Measurements from ENCODE around the gene AMZ1.

AMZ1 gene

GRCh38 chr7:2708041-2708440, 20.0 kb downstream of the AMZ1 start:
- no peak for DNase-seq
- in situ Hi-C loops (cut with MboI; ENCODE audit: low pct_unique_long_range_greater_than_20kb, low sequenced_read_pairs): no loop called here

GRCh38 chr7:2708547-2709310, 20.7 kb downstream of the AMZ1 start:
- in situ Hi-C loops (cut with MboI; ENCODE audit: low pct_unique_long_range_greater_than_20kb, low sequenced_read_pairs): no loop called here
- no peak for DNase-seq

DNA sequence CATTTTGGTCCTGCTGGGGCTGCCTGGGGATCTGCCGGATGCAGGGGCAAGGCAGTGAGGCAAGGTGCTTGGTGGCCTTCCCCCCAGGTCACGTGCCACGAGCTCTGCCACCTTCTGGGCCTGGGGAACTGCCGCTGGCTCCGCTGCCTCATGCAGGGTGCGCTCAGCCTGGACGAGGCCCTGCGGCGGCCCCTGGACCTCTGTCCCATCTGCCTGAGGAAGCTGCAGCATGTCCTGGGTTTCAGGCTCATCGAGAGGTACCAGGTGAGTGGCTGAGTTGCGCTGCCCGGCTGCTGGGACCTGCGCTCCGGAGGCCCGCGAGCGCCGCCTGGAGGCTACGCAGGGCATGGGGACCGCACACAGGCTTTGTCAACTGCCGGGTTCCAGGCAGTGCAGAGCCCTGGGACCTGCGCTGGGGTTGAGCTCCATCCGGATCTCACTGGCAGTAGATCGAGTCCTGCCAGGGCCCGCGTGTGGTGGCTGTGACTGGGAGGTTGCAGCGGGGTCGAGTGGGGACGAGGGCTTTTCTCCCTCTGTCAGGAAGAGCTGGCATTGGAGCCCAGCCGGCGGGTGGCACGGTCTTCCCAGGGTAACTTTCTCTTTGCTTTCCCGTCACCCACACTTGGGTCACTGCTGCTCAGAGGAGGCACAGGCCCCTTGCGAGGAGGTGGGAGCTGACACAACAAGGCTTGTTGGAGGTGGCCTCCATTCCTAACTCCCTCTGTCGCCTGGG, 21.7 kb downstream of the AMZ1 start:
- peak; percentile 80 for DNase-seq
- in situ Hi-C loops (cut with MboI; ENCODE audit: low pct_unique_long_range_greater_than_20kb, low sequenced_read_pairs): no loop called here

GRCh38 chr7:2710286-2710655, 22.3 kb downstream of the AMZ1 start:
- in situ Hi-C loops (cut with MboI; ENCODE audit: low pct_unique_long_range_greater_than_20kb, low sequenced_read_pairs): no loop called here
- no peak for DNase-seq

DNA sequence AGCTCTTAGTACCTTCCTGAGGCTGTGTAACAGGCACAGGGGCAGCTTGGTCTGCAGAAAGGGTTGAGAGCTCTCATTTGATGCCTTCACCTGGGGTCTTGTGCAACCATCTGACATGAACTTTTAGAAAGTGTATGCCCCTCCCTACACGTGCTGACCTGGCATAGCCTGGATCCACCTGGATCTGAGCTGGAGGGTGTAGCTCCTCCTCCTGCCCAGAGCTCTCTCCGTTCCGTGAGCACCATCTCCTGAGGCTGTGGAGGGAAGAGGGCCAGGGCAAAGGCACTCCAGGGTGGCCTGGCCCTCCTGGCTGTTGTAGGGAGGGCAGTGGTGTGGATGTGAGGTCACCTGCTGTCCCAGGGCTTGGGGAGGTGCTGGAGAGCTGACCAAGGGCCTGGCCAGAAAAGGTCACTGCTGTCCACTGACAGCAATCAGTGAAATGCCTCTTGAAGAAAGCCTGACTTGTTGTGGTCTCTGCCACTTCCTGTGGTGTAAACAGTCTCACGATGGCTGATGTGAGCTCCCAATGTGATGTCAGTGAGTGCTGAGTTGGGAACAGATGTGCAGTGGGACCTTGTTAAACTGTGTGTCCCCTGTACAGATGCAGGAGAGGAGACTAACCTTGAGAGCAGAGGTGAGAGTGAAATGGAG, 23.0 kb downstream of the AMZ1 start:
- peak; percentile 35 for DNase-seq
- in situ Hi-C loops (cut with MboI; ENCODE audit: low pct_unique_long_range_greater_than_20kb, low sequenced_read_pairs): no loop called here

DNA sequence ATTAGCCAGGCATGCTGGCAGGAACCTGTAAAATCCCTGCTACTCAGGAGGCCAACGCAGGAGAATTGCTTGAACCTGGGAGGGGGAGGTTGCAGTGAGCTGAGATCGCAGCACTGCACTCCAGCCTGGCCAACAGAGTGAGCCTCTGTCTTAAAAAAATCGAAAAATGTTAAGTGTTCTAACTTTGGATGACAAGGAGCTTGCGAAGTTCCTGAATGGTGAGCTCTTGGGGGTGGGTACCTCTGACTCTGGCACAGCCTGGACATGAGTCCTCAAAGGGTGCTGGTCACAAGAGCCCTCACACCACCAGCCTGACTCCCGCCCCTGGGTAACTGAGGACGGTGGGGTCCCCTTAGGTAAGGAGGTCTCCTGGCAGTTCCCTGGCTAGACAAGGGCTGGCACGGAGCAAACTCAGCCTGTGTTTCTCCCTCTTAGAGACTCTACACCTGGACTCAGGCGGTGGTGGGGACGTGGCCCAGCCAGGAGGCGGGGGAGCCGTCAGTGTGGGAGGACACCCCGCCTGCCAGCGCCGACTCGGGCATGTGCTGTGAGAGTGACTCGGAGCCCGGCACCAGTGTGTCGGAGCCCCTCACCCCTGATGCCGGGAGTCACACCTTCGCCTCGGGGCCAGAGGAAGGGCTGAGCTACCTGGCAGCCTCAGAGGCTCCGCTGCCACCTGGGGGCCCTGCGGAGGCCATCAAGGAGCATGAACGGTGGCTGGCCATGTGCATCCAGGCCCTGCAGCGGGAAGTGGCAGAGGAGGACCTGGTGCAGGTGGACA, 24.1 kb downstream of the AMZ1 start:
- no peak for DNase-seq
- in situ Hi-C loops (cut with MboI; ENCODE audit: low pct_unique_long_range_greater_than_20kb, low sequenced_read_pairs): no loop called here

- peak; percentile 72 for DNase-seq
- in situ Hi-C loops (cut with MboI; ENCODE audit: low pct_unique_long_range_greater_than_20kb, low sequenced_read_pairs): no loop called here
These were observed 25.4 kb downstream of the AMZ1 start for GRCh38 chr7:2713370-2713769.

DNA sequence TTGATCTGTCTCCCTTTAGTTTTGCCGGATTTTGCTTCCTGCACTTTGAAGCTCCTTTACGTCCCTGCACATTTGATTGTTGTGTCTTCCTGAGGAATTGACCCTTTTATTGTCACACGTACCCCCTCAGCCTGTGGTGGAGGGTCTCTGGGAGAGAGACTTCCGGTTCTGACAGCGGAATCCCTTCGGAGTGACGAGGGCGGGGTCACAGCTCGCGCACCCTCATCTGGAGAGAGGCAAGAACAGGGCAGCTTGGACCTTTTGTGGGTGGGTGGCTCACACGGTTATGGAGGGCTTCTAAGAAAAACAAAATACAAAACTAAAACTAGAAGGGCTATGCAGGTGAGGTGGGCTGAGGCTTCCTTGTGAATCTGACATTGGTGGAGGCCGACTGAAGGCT, 26.0 kb downstream of the AMZ1 start:
- DNase-seq: no peak
- in situ Hi-C loops (cut with MboI; ENCODE audit: low pct_unique_long_range_greater_than_20kb, low sequenced_read_pairs): no loop called here

- in situ Hi-C loops (cut with MboI; ENCODE audit: low pct_unique_long_range_greater_than_20kb, low sequenced_read_pairs): no loop called here
- DNase-seq: no peak
These were observed 26.6 kb downstream of the AMZ1 start for GRCh38 chr7:2714636-2715035.

- peak; percentile 42 for DNase-seq
- in situ Hi-C loops (cut with MboI; ENCODE audit: low pct_unique_long_range_greater_than_20kb, low sequenced_read_pairs): no loop called here
These were observed 27.6 kb downstream of the AMZ1 start for GRCh38 chr7:2715341-2716231.

GRCh38 chr7:2716488-2716887, 28.5 kb downstream of the AMZ1 start:
- DNase-seq: no peak
- in situ Hi-C loops (cut with MboI; ENCODE audit: low pct_unique_long_range_greater_than_20kb, low sequenced_read_pairs): no loop called here

GRCh38 chr7:2716906-2717292, 28.9 kb downstream of the AMZ1 start:
- in situ Hi-C loops (cut with MboI; ENCODE audit: low pct_unique_long_range_greater_than_20kb, low sequenced_read_pairs): no loop called here
- DNase-seq: no peak

GRCh38 chr7:2717293-2718261, 29.6 kb downstream of the AMZ1 start:
- in situ Hi-C loops (cut with MboI; ENCODE audit: low pct_unique_long_range_greater_than_20kb, low sequenced_read_pairs): no loop called here
- DNase-seq: peak; percentile 35

- DNase-seq: no peak
These were observed 30.4 kb downstream of the AMZ1 start for GRCh38 chr7:2718296-2718965.

DNA sequence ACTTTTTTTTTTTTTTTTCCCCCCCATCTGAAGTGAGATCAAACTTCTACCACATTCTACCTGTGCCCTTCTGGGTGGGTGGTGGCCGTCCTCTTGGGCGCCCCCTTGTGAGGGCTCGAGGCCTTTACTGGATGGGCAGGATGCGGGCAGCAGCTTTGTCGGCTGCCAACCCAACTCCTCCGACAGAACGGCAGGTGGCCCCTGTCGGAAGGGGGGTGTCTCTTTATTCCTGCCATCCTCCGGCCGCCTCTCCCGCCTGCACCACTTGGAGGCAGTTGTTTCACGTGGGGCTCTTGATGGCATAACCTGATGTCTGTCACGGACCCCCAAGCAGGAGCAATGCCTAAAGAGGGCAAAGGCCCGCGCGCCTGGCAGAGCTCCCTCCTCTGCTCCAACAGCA, 31.0 kb downstream of the AMZ1 start:
- peak; percentile 40 for DNase-seq
- in situ Hi-C loops (cut with MboI; ENCODE audit: low pct_unique_long_range_greater_than_20kb, low sequenced_read_pairs): no loop called here

More at GRCh38 chr7:2718296-2718965, 30.4 kb downstream of the AMZ1 start:
- in situ Hi-C loops (cut with MboI; ENCODE audit: low pct_unique_long_range_greater_than_20kb, low sequenced_read_pairs): no loop called here

DNA sequence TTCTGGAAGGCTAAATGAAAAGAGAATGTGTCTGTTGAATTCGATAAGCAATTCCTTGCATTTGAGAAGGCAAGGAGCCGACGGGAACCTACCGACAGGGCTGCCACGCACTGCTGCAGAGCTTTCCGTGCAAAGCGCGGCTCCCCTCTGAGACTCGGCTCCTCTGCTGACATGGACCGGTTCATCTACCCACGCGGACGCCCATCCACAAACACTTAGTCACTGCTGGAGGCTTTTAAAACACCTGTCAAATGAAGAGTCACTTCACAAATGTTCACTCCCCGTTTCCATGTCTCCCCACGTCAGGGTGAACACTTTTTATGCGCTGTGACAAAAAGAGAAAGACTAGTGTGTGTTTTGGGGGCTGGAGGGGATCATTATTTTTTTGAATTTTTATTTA, 32.0 kb downstream of the AMZ1 start:
- DNase-seq: no peak
- in situ Hi-C loops (cut with MboI; ENCODE audit: low pct_unique_long_range_greater_than_20kb, low sequenced_read_pairs): no loop called here

DNA sequence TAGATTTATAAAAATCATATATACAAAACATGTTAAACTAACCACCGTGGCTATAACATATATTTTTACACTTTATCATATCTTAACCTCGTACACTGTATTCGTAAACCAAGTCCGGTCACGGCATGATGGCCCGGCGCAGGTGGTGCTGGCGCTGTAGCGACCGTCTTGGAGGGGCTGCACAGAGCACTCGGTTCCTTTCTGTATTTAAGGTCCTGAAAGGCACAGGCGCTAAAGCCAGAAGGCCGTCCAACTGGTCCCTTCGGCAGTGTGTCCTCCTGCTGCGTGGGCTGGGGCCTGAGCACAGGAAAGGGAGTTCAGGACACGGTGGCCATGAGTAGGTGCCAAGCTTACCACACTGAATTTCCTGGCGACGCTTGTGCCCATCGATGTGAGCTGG, 33.8 kb downstream of the AMZ1 start:
- no peak for DNase-seq
- in situ Hi-C loops (cut with MboI; ENCODE audit: low pct_unique_long_range_greater_than_20kb, low sequenced_read_pairs): no loop called here
